Fibroblast of skin of left biceps (primary cell): Measurements from ENCODE around the gene OXSR1.
"Not testable (repeated sequence)": the region's sequence is repeated elsewhere in the genome, so short reads cannot be mapped to it uniquely, and the experiment has no call there.

Experiments used
- DNase-seq, 2 experiments: peaks; one replicate each; pipeline ENCODE4 v3.0.0-alpha.2; 2013; ENCODE audit warnings: low read depth in 2 of 2

The OXSR1 gene

GRCh38 chr3:38141952-38142273, 23.4 kb upstream of the OXSR1 start:
- no peak for DNase-seq

- DNase-seq = no peak
Measured at GRCh38 chr3:38142959-38143358, 22.4 kb upstream of the OXSR1 start.

GRCh38 chr3:38143511-38143910, 21.8 kb upstream of the OXSR1 start:
- DNase-seq = no peak

- no peak for DNase-seq
Measured at GRCh38 chr3:38146504-38146903, 18.8 kb upstream of the OXSR1 start.

GRCh38 chr3:38147421-38147820, 17.9 kb upstream of the OXSR1 start:
- DNase-seq = no peak

- no peak for DNase-seq
Measured at GRCh38 chr3:38148311-38148882, 16.9 kb upstream of the OXSR1 start.

GRCh38 chr3:38149708-38150107, 15.6 kb upstream of the OXSR1 start:
- DNase-seq = no peak

GRCh38 chr3:38150780-38151528, 14.4 kb upstream of the OXSR1 start:
- no peak for DNase-seq

- DNase-seq = no peak
Measured at GRCh38 chr3:38151667-38152265, 13.6 kb upstream of the OXSR1 start.

GRCh38 chr3:38152609-38153008, 12.7 kb upstream of the OXSR1 start:
- DNase-seq = no peak

GRCh38 chr3:38153221-38153620, 12.1 kb upstream of the OXSR1 start:
- DNase-seq = no peak

- no peak for DNase-seq
Measured at GRCh38 chr3:38154033-38154494, 11.3 kb upstream of the OXSR1 start.

- no peak for DNase-seq
Measured at GRCh38 chr3:38154625-38155255, 10.6 kb upstream of the OXSR1 start.

- DNase-seq = no peak
Measured at GRCh38 chr3:38155825-38156224, 9.5 kb upstream of the OXSR1 start.

GRCh38 chr3:38157117-38157516, 8.2 kb upstream of the OXSR1 start:
- no peak for DNase-seq

- DNase-seq = no peak
Measured at GRCh38 chr3:38157595-38157994, 7.7 kb upstream of the OXSR1 start.

- DNase-seq = no peak
Measured at GRCh38 chr3:38158472-38158871, 6.9 kb upstream of the OXSR1 start.

GRCh38 chr3:38160704-38161103, 4.6 kb upstream of the OXSR1 start:
- DNase-seq = not testable (repeated sequence)

- no peak for DNase-seq
Measured at GRCh38 chr3:38163117-38163840, 2.1 kb upstream of the OXSR1 start.

GRCh38 chr3:38163841-38164642, 1.3 kb upstream of the OXSR1 start:
- no peak for DNase-seq

GRCh38 chr3:38164643-38164951, 740 bp upstream of the OXSR1 start:
- no peak for DNase-seq
